GM12891 (cell line): ENCODE measurements around the gene ADAMTS13.

Experiments used
- DNase-seq: peaks from one replicate; pipeline ENCODE4 v3.0.0; 2011; ENCODE audit warnings: low spot score; ENCODE audit not compliant: insufficient read length
- FAIRE-seq: peaks from 2 replicates; lab custom pipeline; 2011; peaks lifted over from hg19 to GRCh38; lab: Jason Lieb, UNC
- PAX5 ChIP-seq: IDR thresholded peaks from 2 replicates; pipeline ENCODE4 v1.6.1; 2011; ENCODE audit warnings: low read length, moderate library complexity, mild to moderate bottlenecking; ENCODE audit not compliant: insufficient read depth, severe bottlenecking
- POLR2A ChIP-seq: IDR thresholded peaks from 2 replicates; pipeline ENCODE4 v1.6.1; 2011; ENCODE audit warnings: low read depth, low read length, control low read depth
- POLR2AphosphoS5 ChIP-seq: IDR thresholded peaks from 2 replicates; pipeline ENCODE4 v1.6.1; 2011; ENCODE audit warnings: low read depth, low read length, control low read depth
- POU2F2 ChIP-seq: IDR thresholded peaks from 2 replicates; pipeline ENCODE4 v1.6.1; 2011; ENCODE audit warnings: low read depth, mild to moderate bottlenecking, control low read depth, low read length, moderate library complexity
- SPI1 ChIP-seq: IDR thresholded peaks from 2 replicates; pipeline ENCODE4 v1.6.1; 2011; ENCODE audit warnings: low read depth, low read length, control low read depth
- TAF1 ChIP-seq: IDR thresholded peaks from 2 replicates; pipeline ENCODE4 v1.6.1; 2011; ENCODE audit warnings: low read depth, low read length, control low read depth

ADAMTS13 gene

DNA sequence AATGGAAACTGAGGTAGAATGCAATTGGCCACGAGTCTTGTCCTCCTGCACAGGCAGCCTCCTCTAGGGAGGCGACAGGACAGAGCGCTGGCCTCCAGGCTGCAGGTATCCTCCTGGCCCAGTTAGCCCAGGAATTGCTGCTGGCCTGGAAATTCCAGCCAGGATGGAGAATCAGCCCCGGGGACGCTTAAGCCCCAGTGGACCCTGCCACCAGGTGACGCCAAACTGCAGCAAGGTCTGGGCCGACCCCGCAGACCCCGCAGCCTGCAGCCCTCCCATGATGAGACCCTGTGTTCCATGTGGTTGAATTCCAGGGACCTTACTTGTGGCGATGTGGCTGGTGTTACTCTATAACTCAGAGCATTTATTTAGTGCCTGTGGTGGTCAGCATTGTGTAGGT lies 44.9 kb downstream of the ADAMTS13 start:
- TF ChIP-seq POLR2AphosphoS5 (0 out of 2 replicates have a peak, but pooled peaks have one; percentile 9), TAF1 (no peak)
- FAIRE-seq (no peak), DNase-seq (no peak)

DNA sequence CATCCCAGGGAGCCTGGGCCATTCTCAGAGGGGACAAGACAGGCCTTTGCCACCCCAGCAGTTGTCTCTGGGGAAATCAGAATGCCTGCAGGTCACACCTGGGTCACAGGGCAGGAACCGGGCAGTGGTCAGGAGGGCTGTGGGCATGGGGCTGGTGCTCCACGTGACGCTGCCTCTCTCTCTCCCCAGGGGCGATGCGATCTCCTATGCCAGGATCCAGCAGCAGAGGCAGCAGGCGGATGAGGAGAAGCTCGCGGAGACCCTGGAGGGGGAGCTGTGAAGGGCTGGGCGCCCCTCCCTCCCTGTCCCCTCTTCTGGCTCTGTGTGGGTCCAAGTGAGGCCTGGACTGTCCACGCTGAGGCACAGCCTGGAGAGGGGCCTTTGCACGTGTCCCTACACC lies 46.2 kb downstream of the ADAMTS13 start:
- FAIRE-seq (no peak), DNase-seq (no peak)
- TF ChIP-seq POLR2A (no peak), POLR2AphosphoS5 (no peak), PAX5 (no peak), POU2F2 (no peak), SPI1 (no peak), TAF1 (no peak)

DNA sequence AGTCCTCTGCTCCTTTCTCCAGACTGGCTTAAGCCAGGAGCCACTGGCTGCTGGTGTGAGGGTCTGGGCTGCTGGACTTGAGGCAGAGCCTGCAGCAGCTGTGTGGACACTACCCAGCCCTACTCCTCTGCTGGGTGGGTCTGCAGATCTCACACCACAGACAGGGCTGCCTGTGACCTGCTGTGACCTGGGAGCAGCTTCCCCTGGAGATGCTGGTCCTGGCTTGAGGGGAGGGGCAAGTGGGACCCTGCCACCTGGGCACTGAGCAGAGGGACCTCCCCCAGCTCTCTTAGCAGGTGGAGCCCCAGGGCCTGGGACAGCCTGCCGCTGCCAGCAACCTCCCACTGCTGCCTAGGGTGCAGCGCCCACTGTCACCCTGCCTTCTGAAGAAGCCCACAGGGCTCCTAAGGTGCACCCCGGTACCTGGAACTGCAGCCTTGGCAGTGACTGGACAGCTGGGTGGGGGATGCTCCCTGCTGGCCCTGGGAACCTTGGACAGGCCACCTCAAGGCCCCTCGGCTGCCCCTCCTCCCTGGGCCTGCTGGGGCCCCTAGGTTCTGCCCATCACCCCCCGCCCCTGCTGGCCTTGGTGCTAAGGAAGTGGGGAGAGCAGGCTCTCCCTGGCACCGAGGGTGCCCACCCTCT lies 46.7 kb downstream of the ADAMTS13 start:
- DNase-seq, result no peak
- no peak for FAIRE-seq
- no peak for TF ChIP-seq POLR2AphosphoS5
- no peak for TF ChIP-seq SPI1
- TF ChIP-seq POU2F2, result no peak
- no peak for TF ChIP-seq PAX5
- no peak for TF ChIP-seq TAF1
- TF ChIP-seq POLR2A, result no peak

DNA sequence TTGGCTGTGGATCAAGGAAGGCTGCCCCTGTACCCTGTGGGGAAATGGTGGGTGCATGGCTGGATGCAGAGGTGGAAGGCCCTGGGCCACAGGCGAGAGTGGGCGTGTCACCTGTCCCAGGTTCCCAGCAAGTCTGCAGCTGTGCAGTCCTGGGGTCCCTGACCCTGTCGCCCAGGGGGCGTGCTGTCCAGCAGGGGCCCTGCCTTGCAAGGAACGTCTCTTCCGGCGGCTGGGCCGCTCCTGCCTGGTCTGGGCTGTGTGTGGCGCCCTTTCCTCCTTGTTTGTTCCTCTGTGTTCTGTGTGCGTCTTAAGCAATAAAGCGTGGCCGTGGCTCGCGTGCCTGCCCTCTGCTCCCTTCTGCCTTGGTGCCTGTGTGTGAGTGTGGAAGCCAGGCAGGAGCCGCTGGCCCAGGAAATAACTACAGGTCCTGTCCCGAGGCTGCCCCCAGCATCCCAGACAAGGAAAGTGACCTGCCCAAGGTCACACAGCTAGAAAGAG lies 48.3 kb downstream of the ADAMTS13 start:
- DNase-seq (no peak), FAIRE-seq (no peak)
- no peak for TF ChIP-seq SPI1
- no peak for TF ChIP-seq POLR2AphosphoS5
- no peak; the same call in 1 of the 2 replicates for TF ChIP-seq POLR2A
- TF ChIP-seq PAX5, result no peak
- no peak for TF ChIP-seq POU2F2
- TF ChIP-seq TAF1, result no peak

DNA sequence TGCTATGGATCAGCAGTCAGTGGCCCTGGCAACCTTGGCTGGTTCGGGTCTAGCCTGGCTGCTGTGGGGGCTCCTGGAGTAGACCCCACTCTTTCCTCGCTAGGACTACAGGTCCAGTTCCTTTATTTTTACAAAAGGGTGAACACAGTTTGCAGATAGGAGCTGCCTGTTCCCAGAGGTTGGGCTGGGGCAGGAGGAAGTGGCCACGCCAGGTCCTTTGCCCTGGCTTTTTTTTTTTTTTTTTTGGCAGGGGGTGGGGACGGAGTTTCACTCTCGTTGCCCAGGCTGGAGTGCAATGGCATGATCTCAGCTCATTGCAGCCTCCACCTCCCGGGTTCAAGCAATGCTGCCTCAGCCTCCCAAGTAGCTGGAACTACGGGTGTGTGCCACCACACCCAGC lies 48.8 kb downstream of the ADAMTS13 start:
- DNase-seq (no peak), FAIRE-seq (no peak)
- no peak for TF ChIP-seq PAX5
- no peak for TF ChIP-seq TAF1
- no peak for TF ChIP-seq POU2F2
- TF ChIP-seq POLR2AphosphoS5, result no peak
- TF ChIP-seq POLR2A, result no peak
- TF ChIP-seq SPI1, result no peak

DNA sequence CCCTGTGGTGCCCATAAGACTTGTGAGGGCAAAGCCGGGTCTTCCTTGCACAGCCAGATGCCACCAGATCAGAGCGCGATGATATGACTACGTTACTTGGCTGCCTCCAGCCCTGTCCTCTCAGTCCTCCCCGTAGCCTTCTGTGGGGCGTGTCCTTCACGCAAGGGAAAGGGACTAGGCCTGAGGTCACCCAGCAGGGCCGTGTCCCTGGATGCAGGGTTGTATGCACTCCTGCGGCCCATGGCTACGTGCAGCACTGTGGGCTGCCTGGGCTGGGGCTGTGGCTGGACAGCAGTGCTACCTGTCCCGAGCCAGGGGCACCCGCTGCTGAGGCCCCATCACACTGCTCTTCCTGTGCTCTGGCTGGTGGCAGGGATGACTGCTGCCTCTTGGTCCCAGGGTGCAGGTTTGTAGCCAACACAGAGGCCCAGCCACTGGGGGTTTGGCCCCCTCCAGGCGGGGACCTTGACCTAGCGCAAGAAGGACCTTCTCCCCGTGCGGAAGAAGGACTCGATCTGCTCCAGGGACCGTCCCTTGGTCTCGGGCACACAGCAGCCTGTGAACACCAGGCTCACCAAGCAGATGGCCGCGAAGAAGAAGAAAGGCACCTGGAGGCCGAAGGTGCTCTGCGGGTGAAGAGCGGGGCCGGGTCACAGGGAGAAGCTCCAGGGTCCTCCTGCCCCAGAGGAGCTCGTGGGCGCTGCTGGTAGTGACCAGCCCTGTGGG lies 49.5 kb downstream of the ADAMTS13 start:
- DNase-seq (no peak), FAIRE-seq (no peak)
- TF ChIP-seq TAF1 (no peak), POU2F2 (no peak), PAX5 (no peak), SPI1 (no peak), POLR2A (no peak), POLR2AphosphoS5 (no peak)

DNA sequence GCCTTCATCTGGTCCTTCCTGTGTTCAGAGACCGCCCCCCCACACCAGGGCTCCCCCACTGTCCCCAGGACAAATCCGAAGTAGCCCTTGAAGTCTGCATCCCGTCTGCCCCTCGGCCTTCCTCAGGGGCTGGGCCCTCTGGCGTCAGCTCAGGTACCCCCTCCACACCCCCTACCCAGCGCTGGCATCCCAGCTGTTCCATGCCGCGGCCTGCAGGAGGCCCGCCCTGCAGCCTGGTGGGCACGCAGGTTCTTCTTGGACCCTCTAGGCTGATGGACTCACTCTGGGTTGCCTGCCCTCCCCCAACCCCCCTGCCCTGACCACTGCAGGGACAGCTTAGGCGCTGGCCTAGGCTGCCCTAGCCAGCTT lies 50.1 kb downstream of the ADAMTS13 start:
- DNase-seq (no peak), FAIRE-seq (no peak)
- TF ChIP-seq POLR2AphosphoS5 (no peak), POU2F2 (no peak), TAF1 (no peak), SPI1 (no peak), PAX5 (no peak), POLR2A (no peak)

DNA sequence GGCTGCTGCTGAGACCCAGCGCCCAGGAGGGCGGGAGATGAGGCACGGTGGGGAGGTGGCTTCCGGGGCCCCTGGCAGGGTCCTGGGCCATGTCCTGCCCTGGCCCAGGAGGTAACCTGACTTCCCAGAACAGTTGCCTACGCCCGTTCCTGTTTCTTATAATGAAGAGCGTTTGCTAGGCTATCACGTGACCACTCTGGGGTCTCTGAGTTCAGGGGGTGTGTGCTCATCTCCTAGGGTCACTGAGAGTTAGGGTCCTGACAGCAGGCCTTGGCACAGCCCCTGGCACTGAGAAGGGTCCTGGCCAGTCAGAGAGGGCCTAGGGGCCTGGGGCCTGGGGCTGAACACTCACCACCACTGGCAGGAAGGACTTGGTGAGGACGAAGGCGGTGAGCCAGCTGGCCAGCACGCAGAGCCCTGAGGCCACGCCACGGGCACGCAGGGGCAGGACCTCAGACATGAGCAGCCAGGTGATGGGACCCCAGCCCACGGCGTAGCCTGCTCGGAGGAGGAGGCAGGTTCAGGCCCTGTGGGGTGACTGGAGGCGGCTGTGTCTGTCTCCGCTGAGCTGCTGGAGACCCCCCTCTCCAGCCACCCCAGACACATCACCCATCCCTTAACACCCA lies 50.7 kb downstream of the ADAMTS13 start:
- DNase-seq, result no peak
- TF ChIP-seq POLR2A, result no peak
- no peak for TF ChIP-seq SPI1
- no peak for TF ChIP-seq POU2F2
- no peak for FAIRE-seq

DNA sequence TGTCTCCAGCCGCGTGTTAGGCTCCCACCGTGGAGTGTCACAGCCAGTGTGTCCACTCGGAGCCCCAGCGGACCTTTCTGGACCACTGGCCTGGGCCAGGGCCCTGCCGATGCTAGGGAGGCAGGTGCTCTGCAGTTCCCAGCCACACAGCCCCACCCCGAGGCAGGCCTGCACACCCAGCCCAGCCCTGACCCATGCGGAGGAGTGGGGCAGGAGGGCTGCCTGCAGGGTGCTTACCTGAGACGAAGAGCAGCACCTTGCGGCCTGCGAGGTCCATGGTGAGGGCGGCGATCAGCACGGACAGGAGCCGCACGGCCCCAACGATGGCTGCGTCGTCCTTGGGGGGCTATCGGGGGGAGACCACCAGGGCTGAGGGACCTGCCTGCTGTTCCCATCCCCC lies 51.6 kb downstream of the ADAMTS13 start:
- DNase-seq (no peak), FAIRE-seq (no peak)
- no peak for TF ChIP-seq TAF1
- no peak for TF ChIP-seq POLR2AphosphoS5
- TF ChIP-seq POLR2A, result no peak
- TF ChIP-seq SPI1, result no peak
- no peak for TF ChIP-seq POU2F2
- no peak for TF ChIP-seq PAX5

DNA sequence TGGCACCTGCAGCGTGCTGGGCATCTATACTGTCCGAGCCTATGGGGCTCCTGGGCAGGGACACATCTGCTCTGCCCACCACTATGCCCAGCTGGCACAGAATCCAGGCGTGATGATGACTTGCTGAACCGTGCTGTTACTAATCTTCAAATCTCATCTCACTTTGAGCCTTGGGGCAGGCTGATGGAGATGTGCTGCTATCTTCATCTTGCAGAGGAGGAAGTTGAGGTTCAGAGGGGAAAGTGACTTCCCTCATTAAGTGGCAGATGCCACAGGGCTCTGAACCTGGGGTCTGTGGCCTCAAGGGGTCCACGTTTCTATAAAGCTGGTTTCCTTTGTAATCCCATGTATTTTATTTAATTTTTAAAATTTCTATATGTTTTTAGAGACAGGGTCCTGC lies 52.0 kb downstream of the ADAMTS13 start:
- DNase-seq (no peak), FAIRE-seq (no peak)
- no peak for TF ChIP-seq POLR2A
- no peak for TF ChIP-seq PAX5
- TF ChIP-seq TAF1, result no peak
- no peak for TF ChIP-seq POLR2AphosphoS5
- TF ChIP-seq POU2F2, result no peak
- no peak for TF ChIP-seq SPI1
